PC-3 (cell line): ENCODE data around the gene PACSIN3.
"Not testable (repeated sequence)": the region's sequence is repeated elsewhere in the genome, so short reads cannot be mapped to it uniquely, and the experiment has no call there.

Source experiments
- CTCF ChIP-seq: fragments of 300-600 bp; sonication (generic); conservative IDR thresholded peaks from 2 replicates; pipeline ENCODE4 v1.5.1; 2017; ENCODE audit warnings: antibody characterized with exemption, low read depth, mild to moderate bottlenecking, low read length
- EZH2 ChIP-seq: fragments of 300-600 bp; sonication (generic); IDR thresholded peaks from one replicate; pipeline ENCODE4 v1.6.1; 2017; ENCODE audit warnings: antibody characterized with exemption, mild to moderate bottlenecking, low read length; ENCODE audit not compliant: unreplicated experiment

DNA sequence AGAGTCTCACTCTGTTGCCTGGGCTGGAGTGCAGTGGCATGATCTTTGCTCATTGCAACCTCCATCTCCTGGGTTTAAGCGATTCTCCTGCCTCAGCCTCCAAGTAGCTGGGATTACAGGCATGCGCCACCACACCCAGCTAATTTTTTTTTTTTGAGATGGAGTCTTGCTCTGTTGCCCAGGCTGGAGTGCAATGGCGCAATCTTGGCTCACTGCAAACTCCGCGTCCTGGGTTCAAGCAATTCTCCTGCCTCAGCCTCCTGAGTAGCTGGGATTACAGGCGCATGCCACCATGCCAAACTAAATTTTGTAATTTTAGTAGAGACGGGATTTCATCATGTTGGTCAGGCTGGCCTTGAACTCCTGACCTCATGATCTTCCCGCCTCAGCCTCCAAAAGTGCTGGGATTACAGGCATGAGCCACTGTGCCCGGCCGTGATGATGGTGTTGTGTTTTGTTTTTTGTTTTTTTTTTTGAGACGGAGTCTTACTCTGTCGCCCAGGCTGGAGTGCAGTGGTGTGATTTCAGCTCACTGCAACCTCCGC is 21.8 kb upstream of the PACSIN3 start:
- TF ChIP-seq CTCF, EZH2: not testable (repeated sequence)
